IPS-NIHi7 (cell line): ENCODE measurements around the gene ISLR.
"Not testable (repeated sequence)": the region's sequence is repeated elsewhere in the genome, so short reads cannot be mapped to it uniquely, and the experiment has no call there.

Experiments
- DNase-seq: peaks from one replicate; pipeline ENCODE4 v3.0.0; 2012; ENCODE audit warnings: mixed read lengths; ENCODE audit errors: extremely low spot score

The ISLR gene

GRCh38 chr15:74136814-74137536, 36.5 kb upstream of the ISLR start:
- no peak for DNase-seq

- DNase-seq: no peak
Measured at GRCh38 chr15:74137537-74137894, 36.0 kb upstream of the ISLR start.

DNA sequence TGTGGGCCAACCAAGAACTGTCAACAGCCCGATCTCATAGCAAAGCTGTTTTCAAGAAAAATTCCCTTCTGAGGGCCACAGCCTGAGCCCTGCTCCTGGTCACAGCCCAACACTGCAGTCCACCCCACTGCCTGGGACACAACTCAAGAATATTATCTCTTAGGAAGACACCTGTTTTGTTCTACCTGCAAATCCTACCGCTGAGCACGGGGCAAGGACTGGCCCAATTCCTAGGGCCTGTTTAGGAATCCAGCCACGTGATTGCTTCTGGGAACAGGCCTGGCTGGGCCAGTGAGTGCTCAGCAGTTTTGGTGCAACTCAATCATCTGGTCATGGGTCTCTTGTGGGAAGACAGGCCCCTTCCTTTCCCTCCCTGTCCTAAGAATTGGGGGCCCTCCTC, 34.9 kb upstream of the ISLR start:
- DNase-seq: no peak

DNA sequence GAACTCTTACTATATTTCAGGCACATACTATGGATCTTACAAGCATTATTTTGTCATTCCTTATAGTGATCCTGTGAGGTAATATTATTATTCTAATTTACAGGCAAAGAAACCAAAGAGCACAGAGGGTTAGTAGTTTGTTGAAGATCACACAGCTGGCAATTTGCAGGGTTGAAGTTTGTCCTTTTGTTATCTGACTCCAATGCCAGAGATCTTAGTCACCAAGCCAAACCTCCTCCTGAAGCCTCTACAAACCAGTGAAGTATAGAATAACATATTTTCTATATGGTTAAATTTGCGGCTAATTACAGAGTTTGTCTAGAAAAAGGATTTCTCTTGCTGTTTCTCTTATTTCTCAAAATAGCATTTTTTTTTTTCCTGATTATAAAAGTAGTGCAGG, 31.9 kb upstream of the ISLR start:
- no peak for DNase-seq

DNA sequence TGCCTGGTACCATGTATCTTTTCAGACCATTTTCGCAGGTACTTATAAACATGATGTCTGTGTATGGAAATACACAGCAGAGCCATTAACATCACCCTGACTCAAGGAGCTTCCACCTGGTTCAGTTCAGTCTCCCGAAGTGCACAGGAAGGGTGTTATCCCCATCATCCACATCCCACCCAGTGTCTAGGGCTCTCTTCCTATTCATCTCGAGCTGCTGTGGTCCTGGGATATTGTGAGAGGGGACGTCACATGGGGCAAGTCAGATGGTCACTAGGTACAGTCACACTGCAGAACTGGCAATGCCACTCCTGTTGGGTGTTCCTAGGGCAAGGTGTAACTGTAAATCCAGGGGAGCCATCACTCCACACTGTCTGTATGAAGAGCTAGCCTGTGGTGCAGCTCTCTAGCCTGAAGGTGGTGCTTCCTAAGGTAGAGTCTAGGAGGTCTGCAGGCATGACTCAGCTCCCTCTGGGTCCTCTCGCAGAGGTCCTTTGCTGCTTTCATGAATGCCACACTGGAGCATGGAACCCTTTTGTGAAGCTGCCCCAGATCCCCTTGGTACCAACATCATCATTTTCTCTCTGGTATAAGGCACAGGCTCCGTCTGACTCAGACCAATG, 29.2 kb upstream of the ISLR start:
- no peak for DNase-seq

DNA sequence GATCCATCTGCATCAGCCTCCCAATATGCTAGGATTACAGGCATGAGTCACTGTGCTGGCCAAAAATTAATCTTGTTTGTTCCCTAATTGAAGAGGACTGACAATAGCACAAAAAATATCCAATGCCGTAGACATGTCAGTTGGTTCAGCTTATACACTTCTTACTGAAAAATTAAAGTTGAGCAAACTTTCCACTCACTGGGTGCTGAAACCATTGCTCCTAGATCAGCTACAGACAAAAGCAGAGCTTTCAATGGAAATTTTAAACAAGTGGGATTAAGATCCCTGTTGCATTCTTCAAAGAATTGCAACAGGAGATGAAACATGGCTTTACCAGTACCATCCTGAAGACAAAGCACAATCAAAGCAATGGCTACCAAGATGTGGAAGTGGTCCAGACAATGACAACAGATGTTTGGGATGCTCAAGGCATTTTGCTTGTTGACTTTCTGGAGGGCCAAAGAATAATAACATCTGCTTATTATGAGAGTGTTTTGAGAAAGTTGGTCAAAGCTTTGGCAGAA, 27.2 kb upstream of the ISLR start:
- DNase-seq: no peak

DNA sequence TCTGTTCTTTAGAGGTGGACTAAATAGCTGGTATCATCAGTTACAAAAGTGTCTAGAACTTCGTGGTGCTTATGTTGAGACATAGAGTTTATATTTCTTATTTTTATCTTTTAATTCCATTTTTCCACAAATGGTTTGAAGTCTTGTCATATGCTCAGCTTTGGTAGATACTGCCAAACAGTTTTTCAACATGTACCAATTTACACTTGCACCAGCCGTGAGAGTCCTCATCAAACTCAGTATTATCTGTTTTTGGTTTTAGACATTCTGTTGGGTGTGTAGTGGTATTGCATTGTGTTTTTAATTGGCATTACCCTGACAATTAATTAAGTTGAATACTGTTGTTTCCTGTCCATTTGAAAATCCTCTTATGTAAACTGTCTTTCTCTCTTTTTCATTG, 26.5 kb upstream of the ISLR start:
- DNase-seq: no peak

DNA sequence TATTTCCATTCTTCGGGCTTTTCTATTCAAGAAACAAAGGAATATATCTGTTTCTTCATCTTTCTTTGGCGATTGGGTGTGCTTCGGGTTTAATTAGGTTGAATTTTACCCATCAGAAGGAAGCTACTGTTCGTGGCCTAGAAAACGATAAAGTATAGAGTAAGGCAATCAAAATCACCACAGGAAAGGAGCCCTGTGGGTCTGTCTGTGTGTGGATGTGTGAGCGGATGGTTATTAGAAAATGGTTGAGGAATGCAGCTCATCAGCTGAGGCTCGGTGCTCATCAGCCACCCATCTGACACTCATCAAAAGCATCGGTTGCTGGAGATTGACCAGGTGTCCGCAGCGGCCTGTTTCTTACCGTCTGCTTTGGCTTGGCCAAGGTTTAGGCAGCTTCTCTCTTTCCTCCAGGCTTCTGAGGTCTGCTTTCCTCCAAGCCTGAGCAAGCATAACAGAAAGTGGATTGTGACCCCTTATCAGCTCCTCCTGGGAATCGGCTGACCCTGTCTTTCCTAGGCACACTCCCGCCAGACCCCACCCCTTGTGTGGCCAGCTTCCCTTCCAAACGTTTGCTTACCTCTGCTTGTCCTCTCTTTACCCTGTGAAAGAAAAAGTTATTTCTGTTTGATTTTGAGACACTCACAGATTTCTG, 17.6 kb upstream of the ISLR start:
- DNase-seq: no peak

DNA sequence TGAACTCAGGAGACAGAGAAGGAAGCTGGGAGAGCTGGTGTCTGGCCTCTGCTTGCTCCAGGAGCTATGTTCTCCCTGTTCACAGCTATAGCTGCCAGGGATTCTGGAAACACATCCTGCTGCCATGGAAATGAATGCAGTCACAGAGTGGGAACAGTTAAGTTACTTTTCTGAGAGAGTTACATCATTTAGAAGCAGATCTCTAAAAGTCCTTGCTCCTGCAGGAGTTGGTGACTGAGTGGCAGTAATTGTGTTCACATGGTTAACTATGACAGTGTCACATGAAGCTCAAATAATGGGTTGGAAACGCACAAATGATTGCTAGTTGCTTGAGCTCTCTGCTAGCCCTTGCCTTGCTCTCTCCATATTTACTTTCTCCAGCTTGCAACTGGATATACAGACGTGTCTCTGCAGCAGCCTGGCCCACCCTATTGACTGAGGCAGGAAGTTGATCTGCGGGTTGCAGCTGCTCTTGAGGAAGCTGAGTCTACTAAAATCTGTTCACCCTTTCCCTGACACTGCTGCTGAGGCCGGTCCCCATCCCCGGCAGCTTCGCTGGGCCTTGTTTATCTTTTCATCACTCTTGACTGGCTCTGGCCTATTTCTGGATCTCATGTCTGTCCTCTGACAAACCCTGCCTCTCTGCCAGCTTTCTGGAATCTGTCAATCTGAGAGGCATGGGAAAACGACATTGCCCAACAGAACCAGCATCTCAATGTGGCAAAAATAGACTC, 16.7 kb upstream of the ISLR start:
- DNase-seq: no peak

- no peak for DNase-seq
Measured at GRCh38 chr15:74157868-74158827, 15.4 kb upstream of the ISLR start.

- no peak for DNase-seq
Measured at GRCh38 chr15:74158855-74159650, 14.5 kb upstream of the ISLR start.

DNA sequence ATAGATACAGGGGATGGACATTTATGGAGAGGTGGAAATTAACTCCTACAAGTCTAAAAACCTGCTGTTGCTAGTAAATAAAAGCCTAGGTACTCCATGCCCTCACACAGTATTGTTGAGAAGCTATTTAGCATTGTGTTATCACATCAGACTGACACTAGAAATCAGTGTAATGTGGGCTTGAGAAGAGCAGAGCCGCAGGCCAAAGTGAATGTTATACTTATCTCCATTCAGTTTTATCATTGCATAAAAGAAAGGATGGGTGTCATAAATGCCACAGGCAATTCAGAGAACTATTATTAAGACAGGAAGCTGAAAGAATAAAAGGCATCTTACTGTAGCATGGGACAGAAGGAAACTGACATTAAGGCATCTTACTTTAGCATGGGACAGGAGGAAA, 13.7 kb upstream of the ISLR start:
- no peak for DNase-seq

DNA sequence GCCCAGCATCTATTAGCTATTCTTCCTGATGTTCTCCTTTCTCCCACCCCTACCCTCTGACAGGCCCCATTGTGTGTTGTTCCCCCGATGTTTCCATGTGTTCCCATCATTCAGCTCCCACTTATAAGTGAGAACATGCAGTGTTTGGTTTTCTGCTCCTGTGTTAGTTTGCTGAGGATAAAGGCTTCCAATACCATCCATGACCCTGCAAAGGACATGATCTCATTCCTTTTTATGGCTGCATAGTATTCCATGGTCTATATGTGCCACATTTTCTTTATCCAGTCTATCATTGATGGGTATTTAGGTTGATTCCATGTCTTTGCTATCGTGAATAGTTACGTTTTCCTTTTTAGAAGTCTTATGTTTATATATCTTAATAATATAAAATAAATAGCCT, 13.1 kb upstream of the ISLR start:
- DNase-seq: not testable (repeated sequence)

DNA sequence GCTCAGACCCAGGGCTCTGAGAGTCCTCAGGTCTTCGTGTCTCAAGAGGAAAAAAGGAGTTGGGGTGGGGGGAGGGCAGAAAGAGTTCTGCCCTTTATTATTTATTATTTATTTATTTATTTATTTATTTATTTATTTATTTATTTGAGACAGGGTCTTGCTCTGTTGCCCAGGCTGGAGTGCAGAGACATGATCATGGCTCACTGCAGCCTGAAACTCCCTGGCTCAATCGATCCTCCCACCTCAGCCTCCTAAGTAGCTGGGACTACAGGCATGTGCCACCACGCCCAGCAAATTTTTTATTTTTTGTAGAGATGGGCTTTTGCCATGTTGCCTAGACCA, 11.3 kb upstream of the ISLR start:
- DNase-seq: not testable (repeated sequence)

- DNase-seq: no peak
Measured at GRCh38 chr15:74165461-74165860, 8.0 kb upstream of the ISLR start.

GRCh38 chr15:74167891-74168331, 5.6 kb upstream of the ISLR start:
- DNase-seq: no peak

GRCh38 chr15:74168711-74169126, 4.8 kb upstream of the ISLR start:
- no peak for DNase-seq

- DNase-seq: no peak
Measured at GRCh38 chr15:74170071-74170844, 3.3 kb upstream of the ISLR start.

- DNase-seq: no peak
Measured at GRCh38 chr15:74170875-74171578, 2.5 kb upstream of the ISLR start.
